Progenitor cell of endocrine pancreas (in vitro differentiated cells): ENCODE data around the gene CDH4. TPM values are rescaled to one million over a fixed set of nuclear protein-coding genes. Genes with fewer than 3 reads are reported as not detected.

Experiments used
- DNase-seq: peaks from one replicate; pipeline ENCODE4 v3.0.0; 2021; ENCODE audit warnings: low spot score; ENCODE audit not compliant: unreplicated experiment
- H3K27ac Mint-ChIP-seq: 2 replicates; pipeline ENCODE4 v1.8.0; 2021; ENCODE audit warnings: mild to moderate bottlenecking, moderate library complexity, mixed read lengths
- H3K27me3 Mint-ChIP-seq: 2 replicates; pipeline ENCODE4 v1.8.0; 2021; ENCODE audit warnings: mixed read lengths
- H3K36me3 Mint-ChIP-seq: 2 replicates; pipeline ENCODE4 v1.8.0; 2022; ENCODE audit warnings: mixed read lengths; ENCODE audit not compliant: insufficient read depth
- H3K4me1 Mint-ChIP-seq: 2 replicates; pipeline ENCODE4 v1.8.0; 2021; ENCODE audit warnings: low read depth, mixed read lengths
- H3K4me3 Mint-ChIP-seq: 2 replicates; pipeline ENCODE4 v1.8.0; 2021; ENCODE audit warnings: low read depth, mild to moderate bottlenecking, moderate library complexity, mixed read lengths
- H3K9me3 Mint-ChIP-seq: 2 replicates; pipeline ENCODE4 v1.8.0; 2021; ENCODE audit warnings: low read depth, mixed read lengths
- total RNA-seq: library from RNA; stranded (reverse); gene quantifications from 2 replicates; pipeline ENCODE4 v1.2.1, GENCODE V29; 2021
- TF ChIP-seq, protein P1 (sequence below): fragments of 200-600 bp; sonication (generic); IDR thresholded peaks from one replicate; pipeline ENCODE4 v1.5.0; 2021; ENCODE audit warnings: antibody characterized with exemption, mild to moderate bottlenecking; ENCODE audit not compliant: unreplicated experiment

CDH4 gene
- total RNA-seq, 1 donor from 2014 or later: 0.43 TPM

DNA sequence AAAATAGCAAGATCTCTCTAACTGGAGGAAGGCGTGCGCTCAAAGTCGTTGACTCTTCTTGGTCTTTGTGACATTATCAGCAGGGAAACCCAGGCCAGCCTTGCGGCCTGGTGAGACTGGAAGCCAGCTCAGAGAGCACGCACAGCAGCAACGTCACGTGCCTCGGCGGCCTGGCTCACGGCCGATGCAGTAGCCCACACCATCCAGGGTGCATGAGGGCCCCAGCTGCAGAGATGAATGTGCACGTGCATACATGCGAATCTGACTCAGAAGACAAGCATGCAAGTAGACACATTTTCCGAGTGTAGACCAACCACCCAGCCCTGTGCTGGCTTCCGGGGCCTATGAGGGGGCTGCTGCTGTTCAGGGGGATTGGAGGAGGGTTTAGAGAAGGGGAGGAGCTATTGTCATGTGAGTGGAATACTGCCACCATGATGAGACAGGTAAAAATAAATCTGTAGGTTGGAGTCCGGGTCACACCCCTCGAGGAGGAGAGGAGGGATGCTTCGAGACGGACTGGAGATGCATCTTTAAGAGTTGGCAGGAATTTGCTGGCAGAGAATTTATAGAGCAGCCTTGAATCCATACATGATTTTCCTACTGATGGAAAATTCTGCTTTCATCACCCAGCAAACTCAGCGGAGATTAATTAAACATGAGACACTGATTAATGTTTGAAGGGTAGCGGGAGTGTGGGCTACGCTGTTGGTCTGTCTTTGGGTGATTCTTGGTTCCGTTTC lies 388.2 kb downstream of the CDH4 start:
- DNase-seq: no peak
- Mint-ChIP-seq H3K4me3 (no peak overlapping the region), H3K27ac (no peak overlapping the region), H3K9me3 (no peaks in the 10 kb centered on the region), H3K27me3 (peaks cover 24% of the 10 kb centered on the region), H3K4me1 (no peaks in the 10 kb centered on the region), H3K36me3 (no peaks in the 10 kb centered on the region)
- TF ChIP-seq, protein P1, sequence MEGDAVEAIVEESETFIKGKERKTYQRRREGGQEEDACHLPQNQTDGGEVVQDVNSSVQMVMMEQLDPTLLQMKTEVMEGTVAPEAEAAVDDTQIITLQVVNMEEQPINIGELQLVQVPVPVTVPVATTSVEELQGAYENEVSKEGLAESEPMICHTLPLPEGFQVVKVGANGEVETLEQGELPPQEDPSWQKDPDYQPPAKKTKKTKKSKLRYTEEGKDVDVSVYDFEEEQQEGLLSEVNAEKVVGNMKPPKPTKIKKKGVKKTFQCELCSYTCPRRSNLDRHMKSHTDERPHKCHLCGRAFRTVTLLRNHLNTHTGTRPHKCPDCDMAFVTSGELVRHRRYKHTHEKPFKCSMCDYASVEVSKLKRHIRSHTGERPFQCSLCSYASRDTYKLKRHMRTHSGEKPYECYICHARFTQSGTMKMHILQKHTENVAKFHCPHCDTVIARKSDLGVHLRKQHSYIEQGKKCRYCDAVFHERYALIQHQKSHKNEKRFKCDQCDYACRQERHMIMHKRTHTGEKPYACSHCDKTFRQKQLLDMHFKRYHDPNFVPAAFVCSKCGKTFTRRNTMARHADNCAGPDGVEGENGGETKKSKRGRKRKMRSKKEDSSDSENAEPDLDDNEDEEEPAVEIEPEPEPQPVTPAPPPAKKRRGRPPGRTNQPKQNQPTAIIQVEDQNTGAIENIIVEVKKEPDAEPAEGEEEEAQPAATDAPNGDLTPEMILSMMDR: no peak

DNA sequence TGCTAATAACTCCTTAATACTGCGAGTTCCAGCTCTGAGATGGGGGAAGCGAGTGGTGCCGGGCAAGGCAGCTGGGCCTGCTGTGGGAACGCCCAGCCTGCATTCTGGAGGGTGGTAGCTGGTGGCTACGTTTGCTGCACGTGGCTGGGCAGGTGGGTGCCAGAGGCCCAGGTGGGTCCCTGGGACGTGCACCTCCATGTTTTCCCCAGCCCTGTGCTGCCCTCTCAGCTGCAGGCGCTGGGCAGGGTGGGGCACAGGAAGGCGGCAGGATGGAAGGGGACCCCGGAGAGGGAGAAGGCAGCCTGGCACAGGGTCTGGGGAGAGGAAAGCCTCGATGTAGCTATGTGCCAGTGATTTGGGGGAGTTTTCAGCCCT lies 388.8 kb downstream of the CDH4 start:
- TF ChIP-seq, protein P1: no peak
- Mint-ChIP-seq H3K27me3 (peaks cover 24% of the 10 kb centered on the region), H3K27ac (no peak overlapping the region), H3K36me3 (no peaks in the 10 kb centered on the region), H3K4me1 (no peaks in the 10 kb centered on the region), H3K4me3 (no peak overlapping the region), H3K9me3 (no peaks in the 10 kb centered on the region)
- DNase-seq: no peak

DNA sequence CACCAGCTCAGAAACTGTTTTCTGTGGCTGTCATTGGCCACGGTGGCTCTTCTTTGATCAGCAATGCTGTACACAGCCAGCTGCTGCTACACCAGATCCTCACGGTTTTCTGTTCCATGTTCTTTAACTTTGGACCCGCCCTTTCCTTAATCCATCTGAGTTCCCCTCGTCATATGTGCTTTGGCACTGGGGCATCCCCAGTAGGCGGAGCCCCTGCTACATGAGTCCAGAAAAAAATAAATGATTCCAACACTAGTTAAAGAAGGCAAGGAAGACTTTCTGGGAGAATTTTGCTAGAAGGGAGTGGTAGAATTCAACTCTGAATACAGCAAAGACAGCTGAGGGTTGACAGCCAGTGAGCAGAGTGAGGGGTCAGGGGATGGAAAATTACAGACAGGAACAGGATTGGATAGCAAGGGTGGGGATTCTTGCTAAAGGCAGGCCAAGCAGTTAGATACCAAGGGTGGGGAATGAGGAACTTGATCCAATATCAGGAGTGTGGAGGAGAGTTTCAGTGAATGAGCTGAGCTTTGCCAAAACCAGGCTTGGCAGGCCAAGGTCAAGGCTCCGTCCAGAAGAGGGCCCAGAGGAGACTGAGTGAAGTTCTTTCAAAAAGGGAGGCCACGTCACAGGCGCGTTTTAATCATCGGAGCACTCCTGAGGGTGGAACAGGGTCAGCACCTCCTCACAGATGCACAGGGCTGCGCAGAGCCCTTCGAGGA lies 391.8 kb downstream of the CDH4 start:
- TF ChIP-seq, protein P1: no peak
- Mint-ChIP-seq H3K36me3 (no peaks in the 10 kb centered on the region), H3K27ac (no peak overlapping the region), H3K4me1 (no peaks in the 10 kb centered on the region), H3K9me3 (no peaks in the 10 kb centered on the region), H3K27me3 (peaks cover 17% of the 10 kb centered on the region), H3K4me3 (no peak overlapping the region)
- no peak for DNase-seq

DNA sequence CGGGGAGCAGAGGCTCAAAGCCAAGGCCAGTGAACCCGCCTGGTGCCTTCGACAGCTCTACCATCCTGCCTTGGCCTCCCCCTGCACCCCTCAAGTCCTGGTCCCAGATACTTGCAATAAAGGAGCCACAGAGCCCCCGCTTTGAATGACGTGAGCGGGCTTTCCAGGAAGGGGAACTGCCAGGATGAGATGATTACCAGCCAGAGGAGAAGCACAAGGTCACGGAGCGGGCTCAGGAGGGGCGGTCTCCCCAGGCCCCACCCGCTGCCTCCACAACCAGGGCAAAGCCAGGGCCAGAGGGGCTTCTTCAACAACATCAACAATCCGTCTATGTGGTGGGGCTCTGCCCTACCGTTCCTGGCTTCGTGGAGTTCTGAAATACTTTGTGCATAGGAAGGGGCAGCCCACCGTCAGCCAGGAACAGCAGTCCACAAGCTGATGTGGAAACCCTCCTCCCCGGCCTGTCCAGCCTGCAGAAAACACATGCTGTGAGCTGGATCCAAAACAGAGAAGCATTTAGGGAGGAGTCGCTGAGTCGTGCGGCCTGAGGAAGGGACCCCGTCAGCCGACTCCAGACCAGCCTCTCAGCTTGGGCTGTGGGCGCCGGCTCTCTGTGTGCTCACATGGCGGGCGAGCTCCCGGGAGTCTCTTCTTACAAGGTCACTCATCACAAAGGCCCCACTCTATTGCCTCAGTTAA lies 392.5 kb downstream of the CDH4 start:
- no peaks in the 10 kb centered on the region for H3K36me3 Mint-ChIP-seq
- TF ChIP-seq, protein P1: no peak
- H3K27me3 Mint-ChIP-seq: peaks cover 24% of the 10 kb centered on the region
- H3K9me3 Mint-ChIP-seq: no peaks in the 10 kb centered on the region
- no peaks in the 10 kb centered on the region for H3K4me1 Mint-ChIP-seq
- no peak for DNase-seq
- H3K27ac Mint-ChIP-seq: no peak overlapping the region
- no peak overlapping the region for H3K4me3 Mint-ChIP-seq

DNA sequence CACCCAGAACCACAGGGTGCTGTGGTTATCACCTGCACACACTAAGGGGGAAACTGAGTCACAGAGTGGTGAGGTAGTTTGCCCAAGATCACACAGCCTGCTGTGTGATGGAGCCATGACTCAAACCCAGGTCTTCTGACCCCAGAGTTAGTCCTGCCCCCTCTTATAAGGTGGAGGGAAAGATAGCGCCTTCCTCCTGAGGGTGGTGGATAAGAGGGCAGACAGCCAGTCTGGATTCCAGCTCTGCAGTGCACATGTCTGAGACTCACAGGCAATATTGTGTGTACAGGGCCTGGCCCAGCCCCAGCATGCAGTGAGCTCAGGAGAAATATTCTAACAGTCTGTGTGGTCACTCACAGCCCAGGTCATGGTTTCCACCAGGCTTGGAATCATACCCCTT lies 393.7 kb downstream of the CDH4 start:
- no peaks in the 10 kb centered on the region for H3K4me1 Mint-ChIP-seq
- H3K4me3 Mint-ChIP-seq: no peak overlapping the region
- H3K27ac Mint-ChIP-seq: no peak overlapping the region
- no peaks in the 10 kb centered on the region for H3K36me3 Mint-ChIP-seq
- no peaks in the 10 kb centered on the region for H3K9me3 Mint-ChIP-seq
- no peak for DNase-seq
- TF ChIP-seq, protein P1: no peak
- H3K27me3 Mint-ChIP-seq: peaks cover 22% of the 10 kb centered on the region
